Measurements from ENCODE around the gene ASIC4.

ASIC4 gene

DNA sequence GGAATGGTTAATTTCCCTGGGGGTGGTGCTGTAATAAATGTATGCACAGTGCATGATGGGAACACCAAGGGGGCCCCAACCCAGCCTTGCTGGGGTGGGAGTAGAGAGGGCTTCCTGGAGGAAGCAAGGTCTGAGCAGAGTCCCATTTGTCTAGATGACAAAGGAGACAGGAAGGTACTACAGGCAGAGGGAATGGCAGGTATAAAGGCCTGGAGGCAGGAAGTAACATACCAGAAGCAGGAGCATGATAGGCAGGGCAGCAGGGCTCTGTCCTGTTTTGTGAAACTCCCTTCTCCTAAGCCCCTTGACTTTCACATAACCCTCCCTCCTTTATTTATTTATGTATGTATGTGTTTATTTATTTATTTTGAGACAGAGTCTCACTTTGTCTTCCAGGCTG, 11.7 kb upstream of the ASIC4 start:
- H3K36me3 ChIP-seq (ENCODE audit: control insufficient read depth, low read length): no peaks in the 10 kb centered on the region
- H3K9me3 ChIP-seq (ENCODE audit: control insufficient read depth, insufficient read depth, low read length): no peaks in the 10 kb centered on the region
- no peak overlapping the region for H3K27ac ChIP-seq (ENCODE audit: low read depth, low read length)
- no peak overlapping the region for H3K4me2 ChIP-seq (ENCODE audit: low read length)
- peaks cover 7% of the 10 kb centered on the region for H3K27me3 ChIP-seq (ENCODE audit: control insufficient read depth, low read length)
- no peaks in the 10 kb centered on the region for H4K20me1 ChIP-seq (ENCODE audit: control insufficient read depth, insufficient read depth, low read depth, low read length)
- peaks cover 10% of the 10 kb centered on the region; the same call in 1 of the 2 replicates for H3K79me2 ChIP-seq (ENCODE audit: control insufficient read depth, low read length)
- no peaks in the 10 kb centered on the region for H3F3A ChIP-seq (ENCODE audit: control insufficient read depth, insufficient read depth)
- H3K9me2 ChIP-seq (replicated peaks; ENCODE audit: control insufficient read depth, low read length): no peaks in the 10 kb centered on the region
- TF ChIP-seq, protein P1, sequence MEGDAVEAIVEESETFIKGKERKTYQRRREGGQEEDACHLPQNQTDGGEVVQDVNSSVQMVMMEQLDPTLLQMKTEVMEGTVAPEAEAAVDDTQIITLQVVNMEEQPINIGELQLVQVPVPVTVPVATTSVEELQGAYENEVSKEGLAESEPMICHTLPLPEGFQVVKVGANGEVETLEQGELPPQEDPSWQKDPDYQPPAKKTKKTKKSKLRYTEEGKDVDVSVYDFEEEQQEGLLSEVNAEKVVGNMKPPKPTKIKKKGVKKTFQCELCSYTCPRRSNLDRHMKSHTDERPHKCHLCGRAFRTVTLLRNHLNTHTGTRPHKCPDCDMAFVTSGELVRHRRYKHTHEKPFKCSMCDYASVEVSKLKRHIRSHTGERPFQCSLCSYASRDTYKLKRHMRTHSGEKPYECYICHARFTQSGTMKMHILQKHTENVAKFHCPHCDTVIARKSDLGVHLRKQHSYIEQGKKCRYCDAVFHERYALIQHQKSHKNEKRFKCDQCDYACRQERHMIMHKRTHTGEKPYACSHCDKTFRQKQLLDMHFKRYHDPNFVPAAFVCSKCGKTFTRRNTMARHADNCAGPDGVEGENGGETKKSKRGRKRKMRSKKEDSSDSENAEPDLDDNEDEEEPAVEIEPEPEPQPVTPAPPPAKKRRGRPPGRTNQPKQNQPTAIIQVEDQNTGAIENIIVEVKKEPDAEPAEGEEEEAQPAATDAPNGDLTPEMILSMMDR (IDR thresholded peaks at IDR 0.05; ENCODE audit: low read depth, low read length, poor library complexity, severe bottlenecking): no peak
- no peak for TF ChIP-seq EZH2phosphoT487 (IDR thresholded peaks at IDR 0.05; ENCODE audit: borderline replicate concordance, low read length)
- H3K4me1 ChIP-seq (ENCODE audit: control insufficient read depth, low read length): peaks cover 19% of the 10 kb centered on the region
- no peak overlapping the region for H3K4me3 ChIP-seq (ENCODE audit: low read length)

DNA sequence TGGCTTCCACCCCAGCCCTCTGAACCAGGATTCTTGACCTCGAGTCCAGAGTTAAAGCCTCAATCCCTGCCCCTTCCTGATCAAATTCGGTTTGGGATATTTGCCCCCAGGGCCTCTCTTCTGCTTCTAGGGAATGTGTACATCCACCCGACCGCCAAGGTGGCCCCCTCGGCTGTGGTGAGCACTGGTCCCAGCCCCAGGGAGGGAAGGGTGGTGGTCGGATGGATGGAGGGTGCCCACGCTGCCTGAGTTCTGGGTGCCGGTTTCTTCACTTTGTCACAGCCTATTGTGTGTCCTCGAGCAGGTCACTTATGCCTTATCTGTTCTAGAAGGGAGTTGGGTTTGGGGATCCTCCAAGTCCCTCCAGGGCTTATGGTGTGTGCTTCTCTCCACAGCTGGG, 8.7 kb upstream of the ASIC4 start:
- H3K27me3 ChIP-seq (ENCODE audit: control insufficient read depth, low read length): peaks cover 14% of the 10 kb centered on the region
- H3K9me3 ChIP-seq (ENCODE audit: control insufficient read depth, insufficient read depth, low read length): no peaks in the 10 kb centered on the region
- H3F3A ChIP-seq (ENCODE audit: control insufficient read depth, insufficient read depth): no peaks in the 10 kb centered on the region
- no peaks in the 10 kb centered on the region for H3K9me2 ChIP-seq (replicated peaks; ENCODE audit: control insufficient read depth, low read length)
- peaks cover 7% of the 10 kb centered on the region; the same call in 1 of the 2 replicates for H3K4me1 ChIP-seq (ENCODE audit: control insufficient read depth, low read length)
- H3K36me3 ChIP-seq (ENCODE audit: control insufficient read depth, low read length): no peaks in the 10 kb centered on the region
- no peak overlapping the region for H3K4me3 ChIP-seq (ENCODE audit: low read length)
- TF ChIP-seq, protein P1 (IDR thresholded peaks at IDR 0.05; ENCODE audit: low read depth, low read length, poor library complexity, severe bottlenecking): no peak
- no peak for TF ChIP-seq EZH2phosphoT487 (IDR thresholded peaks at IDR 0.05; ENCODE audit: borderline replicate concordance, low read length)
- H3K4me2 ChIP-seq (ENCODE audit: low read length): no peak overlapping the region
- no peaks in the 10 kb centered on the region for H4K20me1 ChIP-seq (ENCODE audit: control insufficient read depth, insufficient read depth, low read depth, low read length)
- no peaks in the 10 kb centered on the region for H3K79me2 ChIP-seq (ENCODE audit: control insufficient read depth, low read length)
- H3K27ac ChIP-seq (ENCODE audit: low read depth, low read length): no peak overlapping the region

DNA sequence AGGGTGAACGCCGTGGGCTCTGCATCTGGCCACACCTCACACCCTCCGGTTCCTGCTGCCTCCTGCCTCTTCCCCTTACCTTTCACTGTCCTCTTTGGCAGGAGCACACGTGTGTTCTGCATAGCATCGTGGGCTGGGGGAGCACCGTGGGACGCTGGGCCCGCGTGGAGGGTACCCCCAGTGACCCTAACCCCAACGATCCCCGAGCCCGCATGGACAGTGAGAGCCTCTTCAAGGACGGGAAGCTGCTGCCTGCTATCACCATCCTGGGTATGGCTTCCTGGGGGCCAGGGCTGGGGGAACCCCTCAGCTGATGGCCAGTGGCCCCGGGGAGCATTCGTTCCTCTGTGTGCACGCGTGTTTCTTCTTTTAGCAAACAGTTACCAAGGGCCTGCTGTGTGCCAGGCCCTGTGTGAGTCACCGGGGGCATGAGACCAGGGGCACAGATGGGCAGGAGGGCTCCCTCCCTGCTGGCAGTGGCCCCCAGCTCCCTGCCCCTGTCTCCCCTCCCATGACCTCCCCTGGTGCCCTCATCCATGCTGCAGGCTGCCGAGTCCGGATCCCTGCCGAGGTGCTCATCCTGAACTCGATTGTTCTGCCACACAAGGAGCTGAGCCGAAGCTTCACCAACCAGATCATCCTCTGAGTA, 8.0 kb upstream of the ASIC4 start:
- Histone ChIP-seq H3K4me1 (ENCODE audit: control insufficient read depth, low read length) (peaks cover 7% of the 10 kb centered on the region; the same call in 1 of the 2 replicates), H3F3A (ENCODE audit: control insufficient read depth, insufficient read depth) (no peaks in the 10 kb centered on the region), H3K9me2 (replicated peaks; ENCODE audit: control insufficient read depth, low read length) (no peaks in the 10 kb centered on the region), H3K4me3 (ENCODE audit: low read length) (no peak overlapping the region), H3K4me2 (ENCODE audit: low read length) (no peak overlapping the region), H3K27ac (ENCODE audit: low read depth, low read length) (no peak overlapping the region), H4K20me1 (ENCODE audit: control insufficient read depth, insufficient read depth, low read depth, low read length) (no peaks in the 10 kb centered on the region), H3K36me3 (ENCODE audit: control insufficient read depth, low read length) (no peaks in the 10 kb centered on the region), H3K79me2 (ENCODE audit: control insufficient read depth, low read length) (no peaks in the 10 kb centered on the region), H3K27me3 (ENCODE audit: control insufficient read depth, low read length) (peaks cover 21% of the 10 kb centered on the region), H3K9me3 (ENCODE audit: control insufficient read depth, insufficient read depth, low read length) (no peaks in the 10 kb centered on the region)
- TF ChIP-seq EZH2phosphoT487 (IDR thresholded peaks at IDR 0.05; ENCODE audit: borderline replicate concordance, low read length): no peak
- TF ChIP-seq, protein P1 (IDR thresholded peaks at IDR 0.05; ENCODE audit: low read depth, low read length, poor library complexity, severe bottlenecking): no peak

Measured in DOHH2 (cell line).